ENCODE measurements around the gene SIPA1L3. TPM values are rescaled to one million over a fixed set of nuclear protein-coding genes. Genes with fewer than 3 reads are reported as not detected.
"Not testable (repeated sequence)": the region's sequence is repeated elsewhere in the genome, so short reads cannot be mapped to it uniquely, and the experiment has no call there.

SIPA1L3 gene
- total RNA-seq, 1 experiment from 2014 or later: 5.3 TPM

- DNase-seq (ENCODE audit: low spot score): no peak
These were observed 137.5 kb downstream of the SIPA1L3 start for GRCh38 chr19:38044267-38045111.

DNA sequence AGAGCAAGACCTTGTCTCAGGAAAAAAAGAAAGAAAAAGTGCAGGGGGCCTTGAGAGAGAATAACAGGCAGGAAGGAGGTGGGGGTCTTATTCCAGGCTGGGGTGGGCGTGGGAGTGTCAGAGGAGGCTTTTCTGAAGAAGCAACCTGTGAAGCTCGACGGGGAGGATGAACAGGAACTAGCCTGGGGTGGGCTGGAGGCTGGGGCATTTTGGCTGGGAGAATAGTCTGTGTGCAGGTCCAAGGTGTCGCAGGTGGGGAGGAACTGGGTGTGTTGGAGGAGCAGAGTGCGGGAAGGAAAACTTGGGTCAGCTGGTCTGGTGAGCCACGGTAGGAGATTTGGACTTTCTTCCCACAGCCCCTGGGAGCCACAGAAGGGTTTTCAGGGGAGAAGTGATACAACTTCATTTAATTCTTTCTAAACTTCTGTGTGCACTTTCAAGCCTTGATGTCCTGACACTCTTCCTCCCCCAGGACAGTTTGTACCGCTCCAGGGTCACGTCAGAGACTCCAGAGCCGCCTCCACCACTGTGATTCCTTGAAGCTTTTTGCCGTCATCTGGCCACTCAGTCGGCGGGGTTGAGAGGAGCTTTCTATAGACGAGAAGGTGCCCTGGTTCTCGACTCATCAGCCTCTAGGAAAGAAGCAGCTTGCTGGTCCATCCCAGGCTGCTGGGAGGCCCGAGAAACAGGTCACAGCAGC is 138.7 kb downstream of the SIPA1L3 start:
- no peak for DNase-seq (ENCODE audit: low spot score)

- DNase-seq (ENCODE audit: low spot score): no peak
These were observed 139.4 kb downstream of the SIPA1L3 start for GRCh38 chr19:38046254-38047048.

- DNase-seq (ENCODE audit: low spot score): no peak
These were observed 140.0 kb downstream of the SIPA1L3 start for GRCh38 chr19:38047049-38047438.

DNA sequence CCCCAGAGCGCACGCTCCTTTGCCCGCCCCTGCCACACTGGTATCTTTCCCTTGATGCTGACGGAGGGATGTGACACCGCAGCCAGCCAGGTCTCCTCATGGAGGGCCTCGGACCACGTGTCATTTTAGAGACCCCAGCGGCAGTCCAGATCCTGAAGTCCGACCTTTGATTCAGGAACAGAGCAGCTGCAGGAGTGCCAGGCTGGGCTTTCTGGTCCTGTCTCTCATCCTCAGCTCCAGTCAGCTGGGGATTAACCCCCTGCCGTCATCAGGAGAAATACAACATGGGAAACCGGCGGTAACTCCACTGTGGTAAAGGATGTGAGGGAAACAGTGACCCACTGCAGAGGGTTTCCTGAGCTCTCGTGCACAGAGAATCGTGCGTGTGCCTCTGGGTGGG is 140.6 kb downstream of the SIPA1L3 start:
- DNase-seq (ENCODE audit: low spot score): no peak

DNA sequence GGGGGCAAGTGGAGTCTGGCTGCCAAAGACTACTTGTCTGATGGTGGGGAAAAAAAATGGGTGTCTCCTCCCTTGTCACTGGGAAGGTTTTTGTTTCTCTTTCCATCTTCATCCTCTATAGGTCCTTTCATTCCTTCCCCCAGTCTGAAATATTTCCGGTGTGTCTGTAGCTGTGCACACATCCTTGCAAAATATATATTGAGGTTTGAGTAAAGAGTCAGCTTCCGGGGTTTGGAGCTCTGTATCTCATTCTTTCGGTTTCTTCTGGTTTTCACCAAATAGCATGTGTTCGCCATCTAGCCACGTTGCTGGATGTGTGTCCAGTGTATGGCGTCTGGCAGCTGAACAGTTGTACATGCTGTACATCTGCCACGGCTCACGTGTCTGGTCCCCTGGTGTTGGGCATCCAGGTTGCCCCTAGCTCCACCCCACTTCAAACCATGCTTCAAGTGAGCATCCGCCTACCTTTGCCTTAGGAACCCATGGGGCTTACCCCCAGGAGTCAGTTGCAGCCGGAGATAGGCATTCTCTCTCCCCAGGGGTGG is 142.2 kb downstream of the SIPA1L3 start:
- DNase-seq (ENCODE audit: low spot score): no peak

DNA sequence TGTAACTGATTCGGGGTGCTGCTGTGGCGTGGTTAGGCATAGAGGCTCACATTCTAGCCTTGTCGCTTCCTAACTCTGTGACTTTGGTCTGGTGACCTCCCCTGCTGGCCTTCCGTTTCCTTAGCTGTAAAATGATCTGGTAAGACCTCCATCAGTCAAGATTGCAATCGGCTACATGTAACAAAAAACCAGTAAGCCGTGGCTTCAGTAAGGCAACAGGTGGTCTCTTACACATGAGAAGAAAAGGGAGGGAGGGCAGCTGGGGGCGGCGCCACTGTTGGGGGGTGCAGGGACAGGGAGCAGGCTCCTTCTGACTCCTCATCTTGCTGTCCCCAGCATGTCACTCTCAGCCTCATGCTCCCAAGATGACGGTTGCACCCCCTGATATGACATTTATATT is 148.0 kb downstream of the SIPA1L3 start:
- no peak for DNase-seq (ENCODE audit: low spot score)

DNA sequence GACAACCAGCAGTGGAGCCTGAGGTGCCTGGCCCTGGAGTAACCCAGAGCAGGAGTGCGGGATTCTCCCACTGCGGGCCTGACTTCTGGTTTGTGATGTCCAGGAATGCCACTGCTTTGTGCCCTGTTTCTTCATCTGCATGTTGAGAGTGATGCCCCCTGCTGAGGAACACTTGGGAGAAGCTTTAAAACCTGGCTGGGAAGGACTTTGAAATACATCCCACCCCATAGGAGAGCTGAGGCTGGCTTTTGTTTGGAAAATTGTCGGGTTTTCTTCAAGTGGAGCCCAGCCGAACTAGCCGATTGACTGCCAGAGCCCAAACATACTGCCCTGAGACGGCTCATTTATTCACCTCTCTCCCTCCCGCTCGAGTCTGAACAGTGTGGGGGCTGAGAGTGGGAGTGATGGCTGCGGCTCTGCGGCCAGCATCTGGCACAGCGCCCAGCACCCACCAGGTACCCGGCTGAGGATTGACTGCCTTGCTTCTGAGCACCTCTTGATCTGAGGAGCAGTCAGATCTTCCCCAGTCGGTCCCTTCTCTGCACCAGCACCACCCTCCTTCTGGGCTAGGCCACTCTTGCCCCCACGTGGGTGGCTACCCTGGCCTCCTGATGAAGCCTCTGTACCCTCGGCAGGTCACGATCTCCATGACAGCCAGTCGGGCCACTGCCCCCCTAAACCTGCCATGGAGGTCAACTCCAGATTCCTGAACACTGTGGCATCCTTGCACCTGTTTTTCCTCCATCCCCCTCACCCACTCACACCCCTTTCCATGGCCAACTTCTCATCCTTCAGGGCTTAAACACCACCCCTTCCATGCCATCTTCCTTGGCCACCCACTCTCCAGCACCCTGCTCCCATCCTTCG is 148.9 kb downstream of the SIPA1L3 start:
- DNase-seq (ENCODE audit: low spot score): no peak

DNA sequence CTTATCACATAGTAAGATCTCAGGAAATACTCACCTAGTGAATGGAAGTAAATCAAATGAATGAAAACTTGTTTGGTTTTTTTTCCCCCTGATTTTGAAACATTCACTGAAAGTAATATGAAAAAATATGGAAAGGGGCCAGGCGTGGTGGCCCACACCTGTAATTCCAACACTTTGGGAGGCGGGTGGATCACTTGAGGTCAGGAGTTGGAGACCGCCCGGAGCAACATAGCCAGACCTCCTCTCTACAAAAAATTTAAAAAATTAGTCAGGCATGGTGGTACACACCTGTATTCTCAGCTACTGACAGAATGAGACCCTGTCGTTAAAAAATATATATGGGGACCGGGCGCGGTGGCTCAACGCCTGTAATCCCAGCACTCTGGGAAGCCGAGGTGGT is 149.6 kb downstream of the SIPA1L3 start:
- no peak for DNase-seq (ENCODE audit: low spot score)

DNA sequence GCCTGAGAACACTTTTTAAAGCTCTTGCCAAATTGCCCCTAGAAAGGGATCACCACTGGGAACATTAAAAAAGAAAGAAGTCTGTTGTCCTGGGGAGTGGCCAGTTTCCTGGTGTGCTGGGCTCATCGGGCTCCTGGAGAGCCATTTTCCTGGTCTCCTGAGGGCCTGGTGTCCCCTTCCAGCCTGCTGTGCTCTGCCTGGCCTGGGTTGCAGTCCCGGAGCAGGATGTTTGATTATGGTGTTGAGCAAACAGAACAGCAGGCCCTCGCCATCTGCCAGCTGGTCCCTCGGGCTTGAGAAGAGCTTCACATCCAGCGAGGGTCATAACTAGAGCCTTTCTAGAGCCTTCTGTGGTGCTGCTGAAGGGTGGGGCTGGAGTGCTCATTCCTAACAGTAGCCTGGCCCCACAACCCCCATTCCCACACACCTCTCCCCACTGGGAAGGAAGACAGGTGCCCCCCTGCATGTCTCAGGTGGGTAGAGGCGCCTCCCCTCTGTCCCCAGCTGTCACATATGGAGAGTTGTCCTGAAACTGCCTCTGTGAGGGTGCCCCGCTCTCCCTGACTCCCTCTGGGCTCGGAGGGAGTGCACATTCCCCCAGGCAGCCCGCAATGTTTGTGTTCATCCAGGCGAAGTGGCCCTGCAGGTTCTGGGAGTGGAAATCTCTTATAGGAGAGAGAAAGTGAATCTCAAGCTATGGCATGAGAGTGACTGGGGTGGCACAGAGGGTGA is 151.1 kb downstream of the SIPA1L3 start:
- no peak for DNase-seq (ENCODE audit: low spot score)

- no peak for DNase-seq (ENCODE audit: low spot score)
These were observed 152.9 kb downstream of the SIPA1L3 start for GRCh38 chr19:38059897-38060296.

- no peak for DNase-seq (ENCODE audit: low spot score)
These were observed 153.3 kb downstream of the SIPA1L3 start for GRCh38 chr19:38060331-38060730.

- DNase-seq (ENCODE audit: low spot score): peak; percentile 36
These were observed 154.3 kb downstream of the SIPA1L3 start for GRCh38 chr19:38061294-38061693.

- no peak for DNase-seq (ENCODE audit: low spot score)
These were observed 156.2 kb downstream of the SIPA1L3 start for GRCh38 chr19:38062959-38063761.

GRCh38 chr19:38063928-38064327 is 156.9 kb downstream of the SIPA1L3 start:
- DNase-seq (ENCODE audit: low spot score): no peak

GRCh38 chr19:38064661-38065425 is 157.8 kb downstream of the SIPA1L3 start:
- no peak for DNase-seq (ENCODE audit: low spot score)

- DNase-seq (ENCODE audit: low spot score): not testable (repeated sequence)
These were observed 158.8 kb downstream of the SIPA1L3 start for GRCh38 chr19:38065775-38066174.

GRCh38 chr19:38068826-38069225 is 161.8 kb downstream of the SIPA1L3 start:
- DNase-seq (ENCODE audit: low spot score): no peak

- DNase-seq (ENCODE audit: low spot score): peak; percentile 69
These were observed 163.6 kb downstream of the SIPA1L3 start for GRCh38 chr19:38070573-38070972.

All from H4 (cell line).